Activated naive CD8-positive, alpha-beta T cell treated with anti-CD3 and anti-CD28 coated beads, Interleukin-2, amount 50 U/mL, for 24 hours (primary cell): ENCODE results near the gene NINL.

ENCODE experiments used
- ATAC-seq: fragments of 150-1000 bp; cut with Tn5 transposase; one replicate; pipeline ENCODE4 v1.10.0; 2021
- DNase-seq: peaks from one replicate; pipeline ENCODE4 v3.0.0; 2021
- H3K27ac Mint-ChIP-seq: one replicate; pipeline ENCODE4 v1.8.0; 2021; ENCODE audit warnings: mild to moderate bottlenecking, mixed read lengths
- H3K27me3 Mint-ChIP-seq: one replicate; pipeline ENCODE4 v1.8.0; 2021; ENCODE audit warnings: mixed read lengths
- H3K36me3 Mint-ChIP-seq: one replicate; pipeline ENCODE4 v1.8.0; 2021; ENCODE audit warnings: low read depth, mixed read lengths
- H3K4me1 Mint-ChIP-seq: one replicate; pipeline ENCODE4 v1.8.0; 2021; ENCODE audit warnings: mixed read lengths
- H3K4me3 Mint-ChIP-seq: one replicate; pipeline ENCODE4 v1.8.0; 2021; ENCODE audit warnings: mild to moderate bottlenecking, moderate library complexity, mixed read lengths
- H3K9me3 Mint-ChIP-seq: one replicate; pipeline ENCODE4 v1.8.0; 2021; ENCODE audit warnings: mixed read lengths

The NINL gene

GRCh38 chr20:25538838-25539665, 46.3 kb downstream of the NINL start:
- Mint-ChIP-seq H3K27ac (no peak overlapping the region), H3K27me3 (no peaks in the 10 kb centered on the region), H3K4me1 (peaks cover 5% of the 10 kb centered on the region), H3K36me3 (no peaks in the 10 kb centered on the region), H3K4me3 (no peak overlapping the region), H3K9me3 (no peaks in the 10 kb centered on the region)
- DNase-seq (no peak), ATAC-seq (no peak)

- peaks cover 5% of the 10 kb centered on the region for H3K4me1 Mint-ChIP-seq
- H3K27ac Mint-ChIP-seq = no peak overlapping the region
- ATAC-seq (no peak), DNase-seq (no peak)
- no peaks in the 10 kb centered on the region for H3K36me3 Mint-ChIP-seq
- no peak overlapping the region for H3K4me3 Mint-ChIP-seq
- H3K27me3 Mint-ChIP-seq = no peaks in the 10 kb centered on the region
- no peaks in the 10 kb centered on the region for H3K9me3 Mint-ChIP-seq
Measured at GRCh38 chr20:25537890-25538289, 47.4 kb downstream of the NINL start.

GRCh38 chr20:25535762-25536161, 49.6 kb downstream of the NINL start:
- no peaks in the 10 kb centered on the region for H3K36me3 Mint-ChIP-seq
- no peaks in the 10 kb centered on the region for H3K9me3 Mint-ChIP-seq
- ATAC-seq (no peak), DNase-seq (no peak)
- no peak overlapping the region for H3K4me3 Mint-ChIP-seq
- H3K27ac Mint-ChIP-seq = no peak overlapping the region
- H3K4me1 Mint-ChIP-seq = no peaks in the 10 kb centered on the region
- no peaks in the 10 kb centered on the region for H3K27me3 Mint-ChIP-seq

- Mint-ChIP-seq H3K27me3 (no peaks in the 10 kb centered on the region), H3K4me3 (no peak overlapping the region), H3K4me1 (no peaks in the 10 kb centered on the region), H3K27ac (no peak overlapping the region), H3K9me3 (peaks cover 8% of the 10 kb centered on the region), H3K36me3 (peaks cover 2% of the 10 kb centered on the region)
- no peak for DNase-seq
- no peak for ATAC-seq
Measured at GRCh38 chr20:25534845-25535244, 50.5 kb downstream of the NINL start.

GRCh38 chr20:25533920-25534700, 51.2 kb downstream of the NINL start:
- H3K27me3 Mint-ChIP-seq = no peaks in the 10 kb centered on the region
- no peaks in the 10 kb centered on the region for H3K4me1 Mint-ChIP-seq
- ATAC-seq (no peak), DNase-seq (no peak)
- H3K9me3 Mint-ChIP-seq = peaks cover 8% of the 10 kb centered on the region
- H3K4me3 Mint-ChIP-seq = no peak overlapping the region
- H3K36me3 Mint-ChIP-seq = peaks cover 2% of the 10 kb centered on the region
- H3K27ac Mint-ChIP-seq = no peak overlapping the region

GRCh38 chr20:25532971-25533391, 52.4 kb downstream of the NINL start:
- Mint-ChIP-seq H3K36me3 (peaks cover 2% of the 10 kb centered on the region), H3K4me3 (no peak overlapping the region), H3K4me1 (no peaks in the 10 kb centered on the region), H3K27ac (no peak overlapping the region), H3K27me3 (no peaks in the 10 kb centered on the region), H3K9me3 (peaks cover 8% of the 10 kb centered on the region)
- ATAC-seq (no peak), DNase-seq (no peak)

GRCh38 chr20:25532015-25532751, 53.1 kb downstream of the NINL start:
- H3K36me3 Mint-ChIP-seq = peaks cover 2% of the 10 kb centered on the region
- ATAC-seq = no peak
- H3K27ac Mint-ChIP-seq = no peak overlapping the region
- H3K9me3 Mint-ChIP-seq = peaks cover 8% of the 10 kb centered on the region
- no peaks in the 10 kb centered on the region for H3K27me3 Mint-ChIP-seq
- DNase-seq = no peak
- no peak overlapping the region for H3K4me3 Mint-ChIP-seq
- H3K4me1 Mint-ChIP-seq = no peaks in the 10 kb centered on the region

- ATAC-seq (no peak), DNase-seq (no peak)
- H3K36me3 Mint-ChIP-seq = peaks cover 2% of the 10 kb centered on the region
- H3K9me3 Mint-ChIP-seq = peaks cover 8% of the 10 kb centered on the region
- no peaks in the 10 kb centered on the region for H3K27me3 Mint-ChIP-seq
- no peak overlapping the region for H3K4me3 Mint-ChIP-seq
- H3K4me1 Mint-ChIP-seq = no peaks in the 10 kb centered on the region
- no peak overlapping the region for H3K27ac Mint-ChIP-seq
Measured at GRCh38 chr20:25529295-25529951, 55.9 kb downstream of the NINL start.

GRCh38 chr20:25527949-25528348, 57.4 kb downstream of the NINL start:
- no peak for ATAC-seq

GRCh38 chr20:25526446-25526845, 58.9 kb downstream of the NINL start:
- no peak for ATAC-seq
- no peaks in the 10 kb centered on the region for H3K27me3 Mint-ChIP-seq
- peaks cover 4% of the 10 kb centered on the region for H3K36me3 Mint-ChIP-seq
- no peak overlapping the region for H3K27ac Mint-ChIP-seq
- no peaks in the 10 kb centered on the region for H3K4me1 Mint-ChIP-seq
- H3K4me3 Mint-ChIP-seq = no peak overlapping the region
- peaks cover 8% of the 10 kb centered on the region for H3K9me3 Mint-ChIP-seq
- no peak for DNase-seq

More at GRCh38 chr20:25527949-25528348, 57.4 kb downstream of the NINL start:
- Mint-ChIP-seq H3K4me1 (no peaks in the 10 kb centered on the region), H3K27ac (no peak overlapping the region), H3K9me3 (peaks cover 8% of the 10 kb centered on the region), H3K36me3 (peaks cover 2% of the 10 kb centered on the region), H3K27me3 (no peaks in the 10 kb centered on the region), H3K4me3 (no peak overlapping the region)
- DNase-seq = no peak

GRCh38 chr20:25525867-25526266, 59.5 kb downstream of the NINL start:
- H3K36me3 Mint-ChIP-seq = peaks cover 4% of the 10 kb centered on the region
- H3K4me1 Mint-ChIP-seq = no peaks in the 10 kb centered on the region
- no peak for DNase-seq
- H3K9me3 Mint-ChIP-seq = peaks cover 8% of the 10 kb centered on the region
- no peak overlapping the region for H3K27ac Mint-ChIP-seq
- no peaks in the 10 kb centered on the region for H3K27me3 Mint-ChIP-seq
- no peak for ATAC-seq
- H3K4me3 Mint-ChIP-seq = no peak overlapping the region

GRCh38 chr20:25525295-25525694, 60.0 kb downstream of the NINL start:
- Mint-ChIP-seq H3K9me3 (peaks cover 4% of the 10 kb centered on the region), H3K27ac (no peak overlapping the region), H3K36me3 (peaks cover 3% of the 10 kb centered on the region), H3K27me3 (no peaks in the 10 kb centered on the region), H3K4me1 (no peaks in the 10 kb centered on the region), H3K4me3 (no peak overlapping the region)
- ATAC-seq = no peak
- no peak for DNase-seq

GRCh38 chr20:25521382-25521781, 63.9 kb downstream of the NINL start:
- ATAC-seq = no peak
- Mint-ChIP-seq H3K9me3 (peaks cover 6% of the 10 kb centered on the region), H3K36me3 (peaks cover 10% of the 10 kb centered on the region), H3K27me3 (no peaks in the 10 kb centered on the region), H3K4me3 (no peak overlapping the region), H3K4me1 (no peaks in the 10 kb centered on the region), H3K27ac (no peak overlapping the region)
- no peak for DNase-seq

GRCh38 chr20:25517124-25517523, 68.2 kb downstream of the NINL start:
- H3K4me3 Mint-ChIP-seq = no peak overlapping the region
- H3K4me1 Mint-ChIP-seq = no peaks in the 10 kb centered on the region
- peaks cover 31% of the 10 kb centered on the region for H3K9me3 Mint-ChIP-seq
- H3K27ac Mint-ChIP-seq = no peak overlapping the region
- peaks cover 36% of the 10 kb centered on the region for H3K36me3 Mint-ChIP-seq
- DNase-seq = no peak
- no peak for ATAC-seq
- H3K27me3 Mint-ChIP-seq = no peaks in the 10 kb centered on the region
